Measurements from ENCODE around the gene TPSG1. TPM values are rescaled to one million over a fixed set of nuclear protein-coding genes. Genes with fewer than 3 reads are reported as not detected.

The TPSG1 gene
- total and polyA plus RNA-seq, 8 donors, result 0.10 to 22.9 (median 1.2) TPM; not detected in 5

- Histone ChIP-seq H3K4me1 (no peaks in the 10 kb centered on the region), H3K9me3 (no peaks in the 10 kb centered on the region), H3K27ac (no peak overlapping the region), H3K4me3 (no peak overlapping the region), H3K36me3 (peaks cover 4 to 100% (median 84%) of the 10 kb centered on the region in 4 donors), H3K27me3 (no peaks in the 10 kb centered on the region)
- intact Hi-C loops (cut with DNase I; ENCODE audit: low total_unique reads), result no loop called here
- TF ChIP-seq POLR2A (IDR thresholded peaks at IDR 0.05), result no peak
- no peak for TF ChIP-seq EP300 (IDR thresholded peaks at IDR 0.05)
- TF ChIP-seq CTCF (IDR thresholded peaks at IDR 0.05), result no peak
- TF ChIP-seq POLR2AphosphoS5 (IDR thresholded peaks at IDR 0.05), result no peak
- 67 to 91% (median 69%) methylated on average over 9 to 12 of the region's 12 CpGs for WGBS, 5 donors
- no peak for DNase-seq
Observed at GRCh38 chr16:1216296-1216619, 8.8 kb downstream of the TPSG1 start.

GRCh38 chr16:1215574-1216295 lies 9.3 kb downstream of the TPSG1 start:
- TF ChIP-seq EP300 (IDR thresholded peaks at IDR 0.05) (no peak), CTCF (IDR thresholded peaks at IDR 0.05) (no peak), POLR2A (IDR thresholded peaks at IDR 0.05) (no peak), POLR2AphosphoS5 (IDR thresholded peaks at IDR 0.05) (no peak)
- no peak overlapping the region for H3K27ac ChIP-seq
- no peaks in the 10 kb centered on the region for H3K9me3 ChIP-seq
- H3K27me3 ChIP-seq, result no peaks in the 10 kb centered on the region
- WGBS, 5 donors, result 68 to 80% (median 74%) methylated on average over 16 to 32 of the region's 32 CpGs
- no peaks in the 10 kb centered on the region for H3K4me1 ChIP-seq
- H3K4me3 ChIP-seq, result no peak overlapping the region
- no peak for DNase-seq
- peaks cover 9 to 100% (median 87%) of the 10 kb centered on the region in 4 donors for H3K36me3 ChIP-seq
- intact Hi-C loops (cut with DNase I; ENCODE audit: low total_unique reads), result no loop called here

- Histone ChIP-seq H3K36me3 (peaks cover 15 to 100% (median 88%) of the 10 kb centered on the region in 4 donors), H3K9me3 (no peaks in the 10 kb centered on the region), H3K4me1 (no peaks in the 10 kb centered on the region), H3K27ac (no peak overlapping the region), H3K4me3 (no peak overlapping the region), H3K27me3 (no peaks in the 10 kb centered on the region)
- WGBS, 5 donors, result 70 to 95% (median 81%) methylated on average over 8 to 16 of the region's 16 CpGs
- intact Hi-C loops (cut with DNase I; ENCODE audit: low total_unique reads), result no loop called here
- no peak for DNase-seq
- TF ChIP-seq POLR2A (IDR thresholded peaks at IDR 0.05) (no peak), POLR2AphosphoS5 (IDR thresholded peaks at IDR 0.05) (no peak), EP300 (IDR thresholded peaks at IDR 0.05) (no peak), CTCF (IDR thresholded peaks at IDR 0.05) (no peak)
Observed at GRCh38 chr16:1214719-1215118, 10.3 kb downstream of the TPSG1 start.

GRCh38 chr16:1213796-1214372 lies 11.2 kb downstream of the TPSG1 start:
- Histone ChIP-seq H3K36me3 (peaks cover 15 to 100% (median 91%) of the 10 kb centered on the region in 4 donors), H3K27ac (no peak overlapping the region), H3K4me3 (no peak overlapping the region), H3K27me3 (no peaks in the 10 kb centered on the region), H3K4me1 (no peaks in the 10 kb centered on the region), H3K9me3 (no peaks in the 10 kb centered on the region)
- DNase-seq, result no peak
- intact Hi-C loops (cut with DNase I; ENCODE audit: low total_unique reads), result no loop called here
- 76 to 85% (median 78%) methylated on average over 20 to 25 of the region's 25 CpGs for WGBS, 5 donors
- TF ChIP-seq EP300 (IDR thresholded peaks at IDR 0.05) (no peak), CTCF (IDR thresholded peaks at IDR 0.05) (no peak), POLR2AphosphoS5 (IDR thresholded peaks at IDR 0.05) (no peak), POLR2A (IDR thresholded peaks at IDR 0.05) (no peak)

Measured in stomach (tissue), 9 donors.